Stimulated activated CD8-positive, alpha-beta memory T cell treated with anti-CD3 and anti-CD28 coated beads, Interleukin-2, amount 100 ng/mL, for 48 hours (primary cell): Measurements from ENCODE around the gene CES2.
"Not testable (repeated sequence)": the region's sequence is repeated elsewhere in the genome, so short reads cannot be mapped to it uniquely, and the experiment has no call there.

ENCODE experiments used
- DNase-seq, 2 donors: peaks; one replicate each; pipeline ENCODE4 v3.0.0-alpha.2; 2020; ENCODE audit warnings: low read depth in 2 of 2

Gene CES2

DNA sequence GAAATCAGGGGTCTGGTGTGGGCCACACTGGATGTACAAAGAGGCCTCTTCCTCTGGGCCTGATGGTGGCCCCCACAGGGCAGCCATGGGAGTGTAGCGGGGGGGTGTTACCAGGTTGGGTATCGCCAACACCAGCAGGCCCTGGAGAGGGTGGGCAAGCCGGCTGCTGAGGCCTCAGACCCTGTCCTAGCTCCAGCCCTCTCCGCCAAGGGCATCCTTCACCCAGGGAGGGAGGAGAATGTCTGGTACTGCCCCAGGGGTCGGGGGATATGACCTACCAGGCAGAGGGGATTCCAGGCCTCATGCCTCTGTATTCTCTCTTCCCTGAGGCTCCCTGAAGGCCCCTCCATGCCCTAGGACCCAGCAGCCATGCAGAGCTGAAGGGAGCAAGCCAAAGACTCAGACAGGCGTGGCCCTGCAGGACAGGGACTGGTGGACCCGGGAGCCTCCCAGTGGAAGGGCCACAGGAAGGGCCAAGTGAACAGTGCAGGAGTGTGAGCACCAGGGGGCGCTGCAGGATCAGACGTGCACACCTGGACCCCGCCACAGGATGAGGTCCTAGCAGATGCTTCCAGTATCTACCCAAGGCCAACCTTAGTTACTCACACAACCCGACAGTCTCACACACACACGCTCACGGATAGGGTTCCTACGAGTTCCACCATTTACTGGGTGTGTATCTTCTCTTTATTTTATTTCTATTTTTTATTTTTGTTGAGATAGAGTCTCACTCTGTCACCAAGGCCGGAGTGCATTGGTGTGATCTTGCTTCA is 42.2 kb downstream of the CES2 start:
- DNase-seq: peak; percentile 86 to 90

DNA sequence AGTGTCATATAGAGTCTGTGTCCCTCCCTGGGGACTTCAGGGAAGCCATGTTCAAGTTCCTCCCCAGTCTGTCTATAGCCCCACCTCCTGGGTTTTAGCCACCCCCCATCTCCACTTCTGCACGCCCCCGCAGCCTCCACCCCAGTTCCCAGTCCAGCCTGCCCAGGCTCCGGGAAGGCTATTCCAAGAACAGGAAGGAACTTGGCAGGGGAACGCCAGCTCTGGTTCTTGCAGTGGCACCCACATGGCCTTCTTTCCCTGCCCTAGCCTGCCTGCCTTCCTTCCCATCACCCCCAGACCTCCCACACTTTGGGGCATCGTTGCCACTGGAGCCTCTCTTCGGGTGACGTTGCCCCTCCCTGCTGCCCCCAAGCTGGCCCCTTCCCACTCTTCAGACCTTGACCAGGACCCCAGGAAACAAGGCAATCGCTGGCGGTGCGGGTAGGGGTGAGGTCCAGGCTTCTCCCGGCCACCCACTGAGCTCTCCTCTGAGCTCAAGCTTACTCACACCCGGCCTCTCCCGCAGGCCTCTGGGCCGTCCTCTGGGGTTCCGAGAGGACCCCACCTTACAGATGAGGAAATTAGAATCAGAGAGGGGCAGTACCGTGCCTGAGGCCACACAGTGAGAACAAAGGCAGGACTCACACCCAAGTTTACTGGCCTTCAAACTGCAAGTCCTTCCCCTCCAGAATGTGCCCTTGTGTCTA is 43.8 kb downstream of the CES2 start:
- DNase-seq: no peak

DNA sequence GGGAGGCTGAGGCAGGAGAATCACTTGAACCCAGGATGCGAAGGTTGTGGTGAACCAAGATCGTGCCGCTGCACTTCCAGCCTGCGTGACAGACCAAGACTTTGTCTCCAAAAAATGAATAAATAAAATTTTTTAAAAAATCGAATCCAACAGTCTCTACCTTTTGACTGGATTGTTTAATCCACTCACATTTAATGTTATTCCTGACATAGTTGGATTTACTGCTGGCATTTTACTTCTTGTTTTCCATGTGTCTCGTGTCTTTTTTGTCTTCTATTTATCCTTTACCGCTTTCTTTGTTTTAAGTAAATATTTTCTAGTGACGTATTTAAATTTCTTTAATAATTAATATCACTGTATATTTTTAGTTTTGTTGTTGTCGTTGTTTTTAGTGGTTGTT is 47.7 kb downstream of the CES2 start:
- DNase-seq: no peak

DNA sequence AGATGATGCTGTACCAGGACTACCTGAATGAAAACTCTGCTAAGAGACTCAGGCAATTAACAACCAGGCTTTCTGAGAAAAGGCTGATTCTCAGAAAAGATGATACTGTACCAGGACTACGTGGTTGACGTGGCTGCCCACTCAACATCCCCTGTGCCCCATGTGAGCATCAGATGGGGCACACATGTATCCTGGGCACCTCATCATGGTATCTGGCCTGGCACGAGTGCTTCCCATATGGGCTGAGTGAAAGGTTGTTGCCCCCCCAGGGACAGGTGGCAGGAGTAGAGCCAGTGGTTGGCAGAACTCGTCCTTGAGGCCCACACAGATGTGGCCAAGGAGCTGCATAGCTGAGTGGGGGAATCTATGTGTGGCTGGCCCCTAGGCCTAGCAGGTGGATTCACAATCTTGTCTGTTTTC is 49.6 kb downstream of the CES2 start:
- DNase-seq: peak; percentile 22 to 64

DNA sequence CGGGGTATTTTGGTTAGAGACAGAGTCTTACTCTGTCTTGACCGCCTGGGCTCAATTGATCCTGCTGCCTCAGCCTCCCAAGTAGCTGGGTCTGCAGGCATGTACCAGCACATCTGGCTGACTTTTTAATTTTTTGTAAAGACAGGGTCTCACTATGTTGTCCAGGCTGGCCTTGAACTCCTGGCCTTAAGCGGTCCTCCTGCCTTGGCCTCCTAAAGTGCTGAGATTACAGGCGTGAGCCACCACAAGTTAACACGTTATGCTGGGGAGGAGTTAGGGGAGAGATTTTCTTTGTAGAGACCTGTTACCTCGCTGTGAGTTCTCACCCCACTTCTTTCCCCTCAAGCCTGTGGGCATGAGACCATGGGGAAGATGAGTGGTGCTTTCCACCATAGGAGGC is 51.2 kb downstream of the CES2 start:
- no peak for DNase-seq

DNA sequence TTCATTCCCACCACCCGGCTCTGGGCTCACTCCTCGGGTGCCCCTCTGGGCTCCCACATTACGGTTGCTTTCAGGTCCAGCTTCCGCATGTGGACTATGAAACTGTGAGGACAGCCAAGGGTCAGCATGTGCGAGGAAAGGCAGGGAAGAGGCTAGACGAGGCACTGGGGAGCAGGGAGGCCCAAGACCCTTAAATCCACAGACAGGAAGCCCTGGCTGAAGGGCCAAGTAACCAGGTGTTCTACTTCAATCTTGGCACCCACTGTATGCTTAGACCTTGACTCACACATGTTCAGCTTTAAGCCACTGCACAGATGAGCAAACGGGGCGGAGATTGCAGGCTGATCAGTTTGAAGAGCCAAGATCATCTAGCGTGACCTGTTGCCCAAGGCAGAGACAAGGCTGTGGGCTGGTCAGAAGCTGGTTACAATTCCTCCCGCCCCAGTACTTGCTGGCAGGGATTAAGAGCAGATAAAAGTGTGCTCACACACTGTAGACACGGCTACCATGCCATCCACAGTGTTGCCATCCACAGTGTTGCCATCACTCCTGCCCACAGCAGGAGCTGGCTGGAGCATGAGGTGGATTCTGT is 53.0 kb downstream of the CES2 start, which contains the start of gene CES4A:
Gene CES4A (plus strand): TSS at position 393 of the 592 bp plus-strand sequence. CDS start 184 bp downstream, at position 577.
- no peak for DNase-seq

DNA sequence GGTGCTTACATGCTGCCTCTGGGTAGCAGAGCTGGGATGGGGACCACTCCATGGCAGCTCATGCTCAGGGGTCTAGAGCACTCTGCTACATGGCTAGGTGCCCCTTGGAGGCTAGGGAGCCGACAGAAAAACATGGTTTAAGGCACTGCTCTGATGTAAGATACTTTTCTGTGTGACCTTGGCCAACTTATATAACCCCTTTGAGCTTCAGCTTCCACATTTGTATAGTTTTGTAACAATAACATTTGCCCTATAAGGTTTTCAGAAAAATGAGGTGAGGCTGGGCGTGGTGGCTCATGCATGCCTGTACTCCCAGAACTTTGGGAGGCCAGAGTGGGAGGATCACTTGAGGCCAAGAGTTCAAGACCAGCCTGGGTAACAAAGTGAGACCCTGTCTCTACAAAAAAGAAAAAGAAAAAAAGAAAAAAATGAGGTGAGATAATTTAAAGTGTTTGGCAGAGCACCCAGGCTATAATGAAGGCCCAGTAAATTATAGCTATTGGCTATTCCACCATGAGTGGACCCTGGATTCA is 56.3 kb downstream of the CES2 start:
- no peak for DNase-seq

DNA sequence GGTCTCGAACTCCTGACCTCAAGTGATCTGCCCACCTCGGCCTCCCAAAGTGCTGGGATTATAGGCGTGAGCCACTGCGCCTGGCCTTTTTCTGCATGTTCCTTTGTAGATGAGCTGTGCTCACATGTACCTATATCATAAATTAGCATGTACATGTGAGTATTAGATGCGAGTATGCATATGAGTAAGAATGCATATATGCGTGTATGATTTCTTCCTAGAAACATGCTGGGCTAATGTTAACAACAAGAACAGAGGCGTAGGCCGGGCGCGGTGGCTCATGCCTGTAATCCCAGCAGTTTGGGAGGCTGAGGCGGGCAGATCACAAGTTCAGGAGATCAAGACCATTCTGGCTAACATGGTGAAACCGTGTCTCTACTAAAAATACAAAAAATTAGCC is 58.2 kb downstream of the CES2 start:
- DNase-seq: not testable (repeated sequence)
